ENCODE results near the gene DIP2B. TPM values are rescaled to one million over a fixed set of nuclear protein-coding genes. Genes with fewer than 3 reads are reported as not detected.

Gene DIP2B
- polyA plus RNA-seq, 3 donors, result 3.5 to 12.3 (median 6.5) TPM

- 100% methylated on average over 3 of the region's 6 CpGs for WGBS (ENCODE audit: insufficient coverage)
- TF ChIP-seq, protein P1, sequence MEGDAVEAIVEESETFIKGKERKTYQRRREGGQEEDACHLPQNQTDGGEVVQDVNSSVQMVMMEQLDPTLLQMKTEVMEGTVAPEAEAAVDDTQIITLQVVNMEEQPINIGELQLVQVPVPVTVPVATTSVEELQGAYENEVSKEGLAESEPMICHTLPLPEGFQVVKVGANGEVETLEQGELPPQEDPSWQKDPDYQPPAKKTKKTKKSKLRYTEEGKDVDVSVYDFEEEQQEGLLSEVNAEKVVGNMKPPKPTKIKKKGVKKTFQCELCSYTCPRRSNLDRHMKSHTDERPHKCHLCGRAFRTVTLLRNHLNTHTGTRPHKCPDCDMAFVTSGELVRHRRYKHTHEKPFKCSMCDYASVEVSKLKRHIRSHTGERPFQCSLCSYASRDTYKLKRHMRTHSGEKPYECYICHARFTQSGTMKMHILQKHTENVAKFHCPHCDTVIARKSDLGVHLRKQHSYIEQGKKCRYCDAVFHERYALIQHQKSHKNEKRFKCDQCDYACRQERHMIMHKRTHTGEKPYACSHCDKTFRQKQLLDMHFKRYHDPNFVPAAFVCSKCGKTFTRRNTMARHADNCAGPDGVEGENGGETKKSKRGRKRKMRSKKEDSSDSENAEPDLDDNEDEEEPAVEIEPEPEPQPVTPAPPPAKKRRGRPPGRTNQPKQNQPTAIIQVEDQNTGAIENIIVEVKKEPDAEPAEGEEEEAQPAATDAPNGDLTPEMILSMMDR (IDR thresholded peaks at IDR 0.05), result no peak
- Histone ChIP-seq H3K9me3 (replicated peaks in 1 of 2; ENCODE audit: control insufficient read depth in 1 of 2, insufficient read depth in 1 of 2, low read length in 2 of 2) (no peaks in the 10 kb centered on the region), H2AFZ (ENCODE audit: insufficient read depth, low read depth, low read length, poor library complexity, severe bottlenecking) (no peak overlapping the region), H3K4me3 (replicated peaks in 1 of 3; ENCODE audit: low read depth in 2 of 3, low read length in 3 of 3) (no peak overlapping the region), H3K4me2 (replicated peaks; ENCODE audit: extremely low read depth, low read length, poor library complexity, severe bottlenecking) (no peak overlapping the region), H3K79me2 (ENCODE audit: insufficient read depth, low read length) (peaks cover 96% of the 10 kb centered on the region), H4K20me1 (ENCODE audit: insufficient read depth, low read length) (peaks cover 94% of the 10 kb centered on the region), H3K4me1 (ENCODE audit: control insufficient read depth in 1 of 2, insufficient read depth in 2 of 2, low read length in 2 of 2) (peaks cover 8 to 25% of the 10 kb centered on the region in 2 donors), H3K9ac (ENCODE audit: insufficient read depth, low read length, poor library complexity, severe bottlenecking) (no peak overlapping the region), H3K27ac (ENCODE audit: low read depth in 1 of 2, low read length in 2 of 2) (no peak overlapping the region), H3K27me3 (ENCODE audit: control insufficient read depth in 2 of 2, insufficient read depth in 2 of 2, low read length in 2 of 2) (no peaks in the 10 kb centered on the region), H3K36me3 (replicated peaks in 1 of 2; ENCODE audit: control insufficient read depth in 1 of 2, insufficient read depth in 2 of 2, low read length in 2 of 2) (no peaks in the 10 kb centered on the region)
- H3K4me1 Mint-ChIP-seq, result peaks cover 36% of the 10 kb centered on the region
- no peak overlapping the region for H3K27ac Mint-ChIP-seq
- peaks cover 0 to 18% of the 10 kb centered on the region in 2 donors for H3K36me3 Mint-ChIP-seq
- H3K27me3 Mint-ChIP-seq (ENCODE audit: low read depth in 3 of 3), result no peaks in the 10 kb centered on the region
- intact Hi-C loops (cut with micrococcal nuclease), result no loop called here
- no peak overlapping the region for H3K4me3 Mint-ChIP-seq
- no peak for DNase-seq
- H3K9me3 Mint-ChIP-seq, result no peaks in the 10 kb centered on the region
These were observed 41.9 kb downstream of the DIP2B start for GRCh38 chr12:50546441-50547318.

- H2AFZ ChIP-seq (ENCODE audit: insufficient read depth, low read depth, low read length, poor library complexity, severe bottlenecking), result no peak overlapping the region
- WGBS (ENCODE audit: insufficient coverage), result no CpG with 5 or more reads among the region's 2 CpGs
- H3K4me2 ChIP-seq (replicated peaks; ENCODE audit: extremely low read depth, low read length, poor library complexity, severe bottlenecking), result no peak overlapping the region
- no peak for DNase-seq
- Mint-ChIP-seq H3K27me3 (ENCODE audit: low read depth in 3 of 3) (no peaks in the 10 kb centered on the region), H3K4me3 (no peak overlapping the region), H3K27ac (no peak overlapping the region), H3K36me3 (peaks cover 0 to 18% of the 10 kb centered on the region in 2 donors), H3K9me3 (no peaks in the 10 kb centered on the region), H3K4me1 (peaks cover 37% of the 10 kb centered on the region)
- H3K9me3 ChIP-seq (replicated peaks in 1 of 2; ENCODE audit: control insufficient read depth in 1 of 2, insufficient read depth in 1 of 2, low read length in 2 of 2), result no peaks in the 10 kb centered on the region
- no peak overlapping the region for H3K27ac ChIP-seq (ENCODE audit: low read depth in 1 of 2, low read length in 2 of 2)
- peaks cover 95% of the 10 kb centered on the region for H3K79me2 ChIP-seq (ENCODE audit: insufficient read depth, low read length)
- peaks cover 8 to 25% of the 10 kb centered on the region in 2 donors for H3K4me1 ChIP-seq (ENCODE audit: control insufficient read depth in 1 of 2, insufficient read depth in 2 of 2, low read length in 2 of 2)
- H3K36me3 ChIP-seq (replicated peaks in 1 of 2; ENCODE audit: control insufficient read depth in 1 of 2, insufficient read depth in 2 of 2, low read length in 2 of 2), result no peaks in the 10 kb centered on the region
- H4K20me1 ChIP-seq (ENCODE audit: insufficient read depth, low read length), result peaks cover 94% of the 10 kb centered on the region
- no peaks in the 10 kb centered on the region for H3K27me3 ChIP-seq (ENCODE audit: control insufficient read depth in 2 of 2, insufficient read depth in 2 of 2, low read length in 2 of 2)
- no peak overlapping the region for H3K9ac ChIP-seq (ENCODE audit: insufficient read depth, low read length, poor library complexity, severe bottlenecking)
- no peak overlapping the region for H3K4me3 ChIP-seq (replicated peaks in 1 of 3; ENCODE audit: low read depth in 2 of 3, low read length in 3 of 3)
- intact Hi-C loops (cut with micrococcal nuclease), result no loop called here
- TF ChIP-seq, protein P1 (IDR thresholded peaks at IDR 0.05), result no peak
These were observed 43.0 kb downstream of the DIP2B start for GRCh38 chr12:50547742-50548141.

Measured in CD14-positive monocyte (primary cell).